Suppressor macrophage treated with lipopolysaccharide for 1 hour (primary cell): Measurements from ENCODE around the gene KLHL35.
"Not testable (repeated sequence)": the region's sequence is repeated elsewhere in the genome, so short reads cannot be mapped to it uniquely, and the experiment has no call there.

ENCODE experiments used
- DNase-seq, 3 donors: peaks; one replicate each; pipeline ENCODE4 v3.0.0-alpha.2; 2020 to 2022

KLHL35 gene

GRCh38 chr11:75387736-75388294 is 45.2 kb downstream of the KLHL35 start:
- DNase-seq, result peak in 2 of 3 donors; percentile 26 to 41

- no peak for DNase-seq
Measured at GRCh38 chr11:75386942-75387630, 45.9 kb downstream of the KLHL35 start.

GRCh38 chr11:75384438-75385080 is 48.4 kb downstream of the KLHL35 start:
- DNase-seq, result peak; percentile 85 to 95 (median 90)

GRCh38 chr11:75383246-75383645 is 49.8 kb downstream of the KLHL35 start:
- DNase-seq, result peak; percentile 44 to 66 (median 52)

GRCh38 chr11:75380716-75381420 is 52.1 kb downstream of the KLHL35 start:
- DNase-seq, result peak; percentile 70 to 79 (median 79)

- no peak for DNase-seq
Measured at GRCh38 chr11:75380245-75380644, 52.8 kb downstream of the KLHL35 start.

GRCh38 chr11:75378776-75379175 is 54.2 kb downstream of the KLHL35 start:
- not testable (repeated sequence) for DNase-seq

- DNase-seq, result peak in 1 of 3 donors; percentile 24
Measured at GRCh38 chr11:75376175-75376574, 56.8 kb downstream of the KLHL35 start.

- DNase-seq, result no peak
Measured at GRCh38 chr11:75375626-75376025, 57.4 kb downstream of the KLHL35 start.

GRCh38 chr11:75374646-75375045 is 58.4 kb downstream of the KLHL35 start:
- DNase-seq, result no peak

- no peak for DNase-seq
Measured at GRCh38 chr11:75373201-75373600, 59.8 kb downstream of the KLHL35 start.
